ENCODE data around the gene LMNB1.
"Not testable (repeated sequence)": the region's sequence is repeated elsewhere in the genome, so short reads cannot be mapped to it uniquely, and the experiment has no call there.

GRCh38 chr5:126853541-126854307, 76.8 kb downstream of the LMNB1 start:
- not testable (repeated sequence) for TF ChIP-seq POLR2AphosphoS5 (IDR thresholded peaks at IDR 0.05); CTCF (IDR thresholded peaks at IDR 0.05); POLR2A (IDR thresholded peaks at IDR 0.05; ENCODE audit: low read depth); EP300 (IDR thresholded peaks at IDR 0.05)
